ENCODE measurements around the gene RGS14.

RGS14 gene

DNA sequence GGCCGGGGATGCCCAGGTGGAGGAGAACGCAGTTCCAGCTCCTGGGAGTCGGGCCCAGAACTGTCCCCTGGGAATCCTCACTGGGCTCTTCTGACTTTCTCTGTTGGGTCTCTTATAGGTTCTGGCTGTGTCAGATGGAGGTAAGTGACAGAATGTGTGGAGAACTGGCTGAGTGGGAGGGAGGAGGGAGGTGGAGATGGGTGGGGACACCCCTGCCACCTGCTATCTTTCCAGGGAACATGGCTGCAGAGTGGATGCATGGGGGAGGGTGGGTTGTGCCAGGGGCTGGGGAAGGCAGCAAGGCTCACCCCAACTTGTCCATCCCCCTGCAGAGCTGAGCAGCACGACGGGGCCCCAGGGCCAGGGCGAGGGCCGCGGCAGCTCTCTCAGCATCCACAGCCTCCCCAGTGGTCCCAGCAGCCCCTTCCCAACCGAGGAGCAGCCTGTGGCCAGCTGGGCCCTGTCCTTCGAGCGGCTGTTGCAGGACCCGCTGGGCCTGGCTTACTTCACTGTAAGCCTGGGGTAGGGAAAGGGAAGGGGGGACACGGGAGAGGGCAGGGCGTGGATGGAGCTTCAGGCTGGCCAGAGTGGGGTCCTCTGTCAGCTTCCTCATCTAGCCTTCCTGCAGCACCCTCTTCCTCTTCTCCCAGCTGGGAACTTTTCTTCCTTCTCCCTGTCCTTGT is 8.3 kb downstream of the RGS14 start:
- H3K4me1 ChIP-seq (ENCODE audit: control insufficient read depth, insufficient read depth, low read length), result peaks cover 14% of the 10 kb centered on the region
- peak overlapping the region; percentile 38 for H3K9ac ChIP-seq (ENCODE audit: low read length)
- H3K36me3 ChIP-seq (ENCODE audit: control insufficient read depth, insufficient read depth, low read length), result peaks cover 3% of the 10 kb centered on the region
- H3K4me3 ChIP-seq (ENCODE audit: low read length), result peak overlapping the region; percentile 65
- H3K27me3 ChIP-seq (ENCODE audit: control insufficient read depth, insufficient read depth, low read length), result no peaks in the 10 kb centered on the region
- H3K27ac ChIP-seq (ENCODE audit: low read depth, low read length), result peak overlapping the region; percentile 98

DNA sequence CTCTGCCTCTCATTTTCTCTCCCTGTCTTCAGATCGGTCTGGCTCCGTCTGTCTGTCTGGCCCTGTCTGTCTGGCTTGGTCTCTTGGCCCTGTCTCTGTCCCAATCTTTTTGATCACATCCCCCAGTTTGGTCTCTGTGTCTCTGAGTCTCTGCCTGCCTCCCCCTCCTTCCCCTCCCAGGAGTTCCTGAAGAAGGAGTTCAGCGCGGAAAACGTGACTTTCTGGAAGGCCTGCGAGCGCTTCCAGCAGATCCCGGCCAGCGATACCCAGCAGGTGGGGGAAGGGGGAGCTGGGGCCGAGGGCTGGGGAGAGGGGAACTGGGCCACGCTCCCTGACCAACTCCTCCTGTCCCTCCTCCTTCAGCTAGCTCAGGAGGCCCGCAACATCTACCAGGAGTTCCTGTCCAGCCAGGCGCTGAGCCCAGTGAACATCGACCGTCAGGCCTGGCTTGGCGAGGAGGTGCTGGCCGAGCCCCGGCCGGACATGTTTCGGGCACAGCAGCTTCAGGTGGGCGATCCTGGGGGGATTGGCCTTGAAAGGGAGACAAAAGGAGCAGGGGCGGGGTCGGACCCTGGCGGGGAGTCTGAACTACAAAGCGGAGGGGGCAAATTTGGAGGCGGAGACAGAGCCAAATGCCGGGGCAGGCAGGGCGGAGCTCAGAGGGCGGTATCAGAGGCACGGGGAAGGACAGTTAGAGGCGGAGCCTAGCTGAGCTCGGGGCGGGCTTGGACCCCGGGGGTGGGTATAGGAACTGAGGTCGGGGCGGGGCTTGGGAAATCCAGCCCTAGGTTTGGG is 9.0 kb downstream of the RGS14 start:
- H3K36me3 ChIP-seq (ENCODE audit: control insufficient read depth, insufficient read depth, low read length), result peaks cover 3% of the 10 kb centered on the region
- H3K27me3 ChIP-seq (ENCODE audit: control insufficient read depth, insufficient read depth, low read length), result no peaks in the 10 kb centered on the region
- H3K4me3 ChIP-seq (ENCODE audit: low read length), result peak overlapping the region; percentile 65
- peak overlapping the region; percentile 38 for H3K9ac ChIP-seq (ENCODE audit: low read length)
- H3K27ac ChIP-seq (ENCODE audit: low read depth, low read length), result peak overlapping the region; percentile 98
- peaks cover 17% of the 10 kb centered on the region for H3K4me1 ChIP-seq (ENCODE audit: control insufficient read depth, insufficient read depth, low read length)

DNA sequence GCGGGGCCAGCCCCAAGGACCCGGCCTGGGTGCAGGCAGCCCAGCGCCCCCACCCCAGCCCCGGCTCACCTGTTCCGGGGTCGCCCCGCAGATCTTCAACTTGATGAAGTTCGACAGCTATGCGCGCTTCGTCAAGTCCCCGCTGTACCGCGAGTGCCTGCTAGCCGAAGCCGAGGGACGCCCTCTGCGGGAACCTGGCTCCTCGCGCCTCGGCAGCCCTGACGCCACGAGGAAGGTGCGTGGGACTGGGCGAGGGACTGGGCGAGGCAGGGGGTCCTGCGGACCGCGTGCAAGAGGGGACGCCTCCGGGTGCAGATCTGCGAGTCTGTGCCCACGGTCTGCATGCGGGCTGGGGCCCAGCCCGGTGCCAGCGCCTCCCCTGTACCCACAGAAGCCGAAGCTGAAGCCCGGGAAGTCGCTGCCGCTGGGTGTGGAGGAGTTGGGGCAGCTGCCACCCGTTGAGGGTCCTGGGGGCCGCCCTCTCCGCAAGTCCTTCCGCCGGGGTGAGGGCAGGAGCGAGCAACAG is 9.7 kb downstream of the RGS14 start:
- Histone ChIP-seq H3K4me3 (ENCODE audit: low read length) (peak overlapping the region; percentile 58), H3K27ac (ENCODE audit: low read depth, low read length) (peak overlapping the region; percentile 98), H3K27me3 (ENCODE audit: control insufficient read depth, insufficient read depth, low read length) (no peaks in the 10 kb centered on the region), H3K4me1 (ENCODE audit: control insufficient read depth, insufficient read depth, low read length) (peaks cover 17% of the 10 kb centered on the region), H3K9ac (ENCODE audit: low read length) (no peak overlapping the region), H3K36me3 (ENCODE audit: control insufficient read depth, insufficient read depth, low read length) (peaks cover 3% of the 10 kb centered on the region)

DNA sequence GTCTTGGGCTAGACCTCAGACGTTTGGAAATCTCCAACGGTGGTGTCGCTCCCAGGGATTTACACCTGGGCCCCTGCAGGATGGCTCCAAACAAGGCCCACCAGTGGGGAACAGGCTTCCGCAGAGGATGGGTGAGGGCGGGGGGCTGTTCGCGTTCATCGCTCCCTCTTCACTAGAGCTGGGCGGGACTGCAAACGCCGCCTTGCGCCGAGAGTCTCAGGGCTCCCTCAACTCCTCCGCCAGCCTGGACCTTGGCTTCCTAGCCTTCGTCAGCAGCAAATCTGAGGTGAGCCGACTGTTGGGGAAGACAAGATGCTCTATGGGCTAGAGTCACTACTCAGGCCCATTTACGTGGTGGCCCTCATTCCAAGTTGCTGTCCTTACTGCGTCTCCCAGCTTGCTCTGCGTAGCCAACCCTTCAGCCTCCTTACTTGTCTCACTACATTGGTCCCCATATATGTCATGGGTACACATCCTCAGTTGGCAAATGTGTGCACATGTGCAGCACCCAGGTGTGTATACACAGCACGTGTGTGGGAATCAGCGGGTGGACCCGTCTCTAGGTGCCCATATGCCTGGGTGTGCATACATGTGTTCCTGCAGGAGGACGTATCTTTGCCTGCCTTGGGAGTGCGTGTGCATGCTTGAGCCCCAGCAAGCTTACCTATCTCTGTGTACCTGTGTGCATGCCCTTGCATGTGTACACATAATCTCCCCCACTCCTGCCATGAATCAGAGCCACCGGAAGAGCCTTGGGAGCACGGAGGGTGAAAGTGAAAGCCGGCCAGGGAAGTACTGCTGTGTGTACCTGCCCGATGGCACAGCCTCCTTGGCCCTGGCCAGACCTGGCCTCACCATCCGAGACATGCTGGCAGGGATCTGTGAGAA is 10.5 kb downstream of the RGS14 start:
- H3K27me3 ChIP-seq (ENCODE audit: control insufficient read depth, insufficient read depth, low read length), result no peaks in the 10 kb centered on the region
- peaks cover 14% of the 10 kb centered on the region for H3K4me1 ChIP-seq (ENCODE audit: control insufficient read depth, insufficient read depth, low read length)
- no peak overlapping the region for H3K9ac ChIP-seq (ENCODE audit: low read length)
- no peak overlapping the region for H3K27ac ChIP-seq (ENCODE audit: low read depth, low read length)
- H3K4me3 ChIP-seq (ENCODE audit: low read length), result no peak overlapping the region
- peaks cover 3% of the 10 kb centered on the region for H3K36me3 ChIP-seq (ENCODE audit: control insufficient read depth, insufficient read depth, low read length)

DNA sequence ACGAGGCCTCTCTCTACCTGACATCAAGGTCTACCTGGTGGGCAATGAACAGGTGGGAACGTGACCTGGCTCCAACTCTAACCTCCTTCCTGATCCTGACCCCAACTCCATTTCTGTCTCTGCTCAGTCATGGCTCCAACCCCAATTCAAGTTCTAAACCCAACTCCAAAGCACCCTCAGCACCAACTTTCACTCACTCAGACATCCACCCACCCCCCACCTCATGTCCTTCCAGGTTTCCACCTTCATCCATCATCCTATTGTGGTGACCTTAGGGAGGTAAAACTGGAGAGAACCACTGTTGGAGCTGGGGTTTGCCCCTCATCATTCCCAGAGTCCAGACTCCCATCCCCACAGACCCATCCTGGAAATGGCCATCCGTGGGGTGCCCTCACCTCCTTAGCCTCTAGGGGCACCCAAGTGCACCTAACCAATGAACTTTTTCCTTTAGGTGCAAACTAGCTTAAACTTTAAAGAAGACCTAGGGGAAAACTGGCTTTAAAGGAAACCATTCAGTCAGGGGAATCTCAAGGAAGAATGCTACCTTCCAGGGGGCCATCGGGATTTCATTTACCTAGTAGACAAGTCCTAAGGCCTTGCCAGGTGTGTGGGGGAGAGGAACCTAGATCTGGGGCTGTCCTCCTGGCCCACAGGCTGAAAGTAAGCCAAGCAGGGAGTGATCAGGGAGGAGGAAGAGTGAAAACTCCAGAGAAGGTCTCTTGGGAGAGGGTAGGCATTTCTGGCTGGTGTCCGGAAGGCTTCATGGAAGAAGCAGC is 11.3 kb downstream of the RGS14 start:
- Histone ChIP-seq H3K36me3 (ENCODE audit: control insufficient read depth, insufficient read depth, low read length) (peaks cover 3% of the 10 kb centered on the region), H3K4me1 (ENCODE audit: control insufficient read depth, insufficient read depth, low read length) (peaks cover 14% of the 10 kb centered on the region), H3K27me3 (ENCODE audit: control insufficient read depth, insufficient read depth, low read length) (no peaks in the 10 kb centered on the region), H3K9ac (ENCODE audit: low read length) (no peak overlapping the region), H3K4me3 (ENCODE audit: low read length) (no peak overlapping the region), H3K27ac (ENCODE audit: low read depth, low read length) (no peak overlapping the region)

DNA sequence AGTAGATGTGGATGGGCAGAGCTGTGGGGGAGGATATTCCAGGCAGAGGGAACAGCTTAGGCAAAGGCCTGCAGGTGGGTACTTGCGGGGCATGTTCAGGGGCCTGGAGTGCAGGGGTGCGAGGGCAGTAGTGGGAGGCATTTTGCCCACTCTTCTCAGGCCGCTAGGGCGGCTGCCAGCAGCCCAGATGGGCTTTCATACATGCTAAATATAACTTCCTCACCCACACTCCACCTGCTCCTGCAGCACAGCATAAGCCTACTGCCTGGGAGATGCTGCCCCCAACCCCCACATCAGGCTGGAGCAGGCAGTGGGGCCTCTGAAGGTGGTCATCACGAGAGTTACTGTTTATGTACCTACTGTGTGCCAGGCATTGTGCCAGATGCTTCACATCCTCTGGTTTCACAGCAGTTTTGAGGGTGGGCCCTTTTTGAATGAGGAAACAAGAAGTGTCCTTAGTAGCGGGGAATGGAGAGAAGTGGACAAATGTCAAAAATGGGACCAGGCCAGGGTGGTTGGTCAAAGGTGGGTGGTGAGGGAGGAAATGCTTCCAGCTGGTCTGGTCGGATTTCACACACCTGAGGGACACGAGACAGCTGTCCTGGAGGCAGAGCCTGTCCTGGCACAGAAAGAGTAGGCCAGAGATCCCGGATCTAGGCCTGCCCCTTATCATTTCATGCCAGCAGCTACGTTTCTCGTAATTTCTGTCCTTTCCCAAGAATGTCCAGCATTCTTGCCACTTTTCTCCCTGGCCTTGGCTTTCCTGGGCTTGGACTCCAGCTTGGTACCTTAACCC is 12.1 kb downstream of the RGS14 start:
- H3K9ac ChIP-seq (ENCODE audit: low read length), result no peak overlapping the region

DNA sequence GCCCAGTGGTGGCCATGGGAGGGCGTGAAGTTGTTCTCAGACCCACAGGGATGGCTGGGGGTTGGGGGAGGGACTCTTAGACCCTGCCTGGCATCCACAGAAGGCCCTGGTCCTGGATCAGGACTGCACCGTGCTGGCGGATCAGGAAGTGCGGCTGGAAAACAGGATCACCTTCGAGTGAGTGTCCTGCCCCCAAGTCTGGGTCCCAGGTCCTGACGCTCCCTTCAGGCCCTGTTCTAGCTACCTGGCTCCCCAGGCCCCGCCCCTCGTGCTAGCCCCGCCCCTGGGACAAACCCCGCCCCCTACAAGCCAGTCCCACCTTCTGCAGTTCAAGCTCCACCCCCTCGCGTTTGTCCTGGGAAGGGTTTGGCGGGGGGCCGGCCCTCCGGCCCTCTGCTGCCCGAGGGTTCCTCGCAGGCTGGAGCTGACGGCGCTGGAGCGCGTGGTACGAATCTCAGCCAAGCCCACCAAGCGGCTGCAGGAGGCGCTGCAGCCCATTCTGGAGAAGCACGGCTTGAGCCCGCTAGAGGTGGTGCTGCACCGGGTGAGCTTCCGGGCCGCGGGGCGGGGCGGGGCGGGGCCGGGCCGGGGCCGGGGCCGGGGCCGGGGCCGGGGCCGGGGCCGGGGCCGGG is 12.9 kb downstream of the RGS14 start:
- Histone ChIP-seq H3K36me3 (ENCODE audit: control insufficient read depth, insufficient read depth, low read length) (peaks cover 3% of the 10 kb centered on the region), H3K27ac (ENCODE audit: low read depth, low read length) (no peak overlapping the region), H3K4me1 (ENCODE audit: control insufficient read depth, insufficient read depth, low read length) (peaks cover 14% of the 10 kb centered on the region), H3K9ac (ENCODE audit: low read length) (no peak overlapping the region), H3K27me3 (ENCODE audit: control insufficient read depth, insufficient read depth, low read length) (no peaks in the 10 kb centered on the region), H3K4me3 (ENCODE audit: low read length) (peak overlapping the region; percentile 65)

More for the DNA sequence above, 12.1 kb downstream of the RGS14 start:
- H3K36me3 ChIP-seq (ENCODE audit: control insufficient read depth, insufficient read depth, low read length), result peaks cover 3% of the 10 kb centered on the region
- H3K4me3 ChIP-seq (ENCODE audit: low read length), result no peak overlapping the region
- no peak overlapping the region for H3K27ac ChIP-seq (ENCODE audit: low read depth, low read length)
- peaks cover 14% of the 10 kb centered on the region for H3K4me1 ChIP-seq (ENCODE audit: control insufficient read depth, insufficient read depth, low read length)
- H3K27me3 ChIP-seq (ENCODE audit: control insufficient read depth, insufficient read depth, low read length), result no peaks in the 10 kb centered on the region

DNA sequence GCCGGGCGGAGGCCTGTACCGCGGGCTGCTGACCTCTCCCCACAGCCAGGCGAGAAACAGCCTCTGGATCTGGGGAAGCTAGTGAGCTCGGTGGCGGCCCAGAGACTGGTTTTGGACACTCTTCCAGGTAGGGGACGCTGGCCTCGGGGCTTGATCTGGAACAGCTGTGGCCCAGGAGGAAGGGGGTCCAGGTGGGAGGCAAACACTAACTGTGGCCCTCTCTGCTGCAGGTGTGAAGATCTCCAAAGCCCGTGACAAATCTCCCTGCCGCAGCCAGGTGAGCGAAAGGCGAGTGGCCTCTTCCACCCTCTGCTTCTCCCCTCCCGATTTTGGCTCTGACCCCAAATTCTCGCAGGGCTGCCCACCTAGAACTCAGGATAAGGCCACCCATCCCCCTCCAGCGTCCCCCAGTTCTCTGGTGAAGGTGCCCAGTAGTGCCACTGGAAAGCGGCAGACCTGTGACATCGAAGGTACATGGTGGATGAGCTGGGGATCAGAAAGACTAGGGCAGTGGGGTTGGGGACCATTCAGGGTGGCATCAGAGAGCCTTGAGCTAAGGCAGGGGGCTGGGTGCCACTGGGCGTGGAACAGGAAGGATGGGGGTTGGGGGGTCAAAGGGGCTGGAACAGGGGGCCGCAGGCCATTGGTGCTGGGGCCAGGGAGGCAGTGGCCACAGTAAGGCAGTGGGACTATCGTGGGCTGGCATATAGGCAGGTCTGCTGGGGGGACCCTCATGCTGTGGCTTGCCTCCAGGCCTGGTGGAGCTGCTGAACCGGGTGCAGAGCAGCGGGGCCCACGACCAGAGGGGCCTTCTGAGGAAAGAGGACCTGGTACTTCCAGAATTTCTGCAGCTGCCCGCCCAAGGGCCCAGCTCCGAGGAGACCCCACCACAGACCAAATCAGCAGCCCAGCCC is 13.7 kb downstream of the RGS14 start:
- H3K27me3 ChIP-seq (ENCODE audit: control insufficient read depth, insufficient read depth, low read length), result no peaks in the 10 kb centered on the region
- H3K4me1 ChIP-seq (ENCODE audit: control insufficient read depth, insufficient read depth, low read length), result peaks cover 9% of the 10 kb centered on the region
- peak overlapping the region; percentile 11 for H3K9ac ChIP-seq (ENCODE audit: low read length)
- H3K4me3 ChIP-seq (ENCODE audit: low read length), result peak overlapping the region; percentile 65
- H3K36me3 ChIP-seq (ENCODE audit: control insufficient read depth, insufficient read depth, low read length), result peaks cover 3% of the 10 kb centered on the region
- H3K27ac ChIP-seq (ENCODE audit: low read depth, low read length), result no peak overlapping the region

DNA sequence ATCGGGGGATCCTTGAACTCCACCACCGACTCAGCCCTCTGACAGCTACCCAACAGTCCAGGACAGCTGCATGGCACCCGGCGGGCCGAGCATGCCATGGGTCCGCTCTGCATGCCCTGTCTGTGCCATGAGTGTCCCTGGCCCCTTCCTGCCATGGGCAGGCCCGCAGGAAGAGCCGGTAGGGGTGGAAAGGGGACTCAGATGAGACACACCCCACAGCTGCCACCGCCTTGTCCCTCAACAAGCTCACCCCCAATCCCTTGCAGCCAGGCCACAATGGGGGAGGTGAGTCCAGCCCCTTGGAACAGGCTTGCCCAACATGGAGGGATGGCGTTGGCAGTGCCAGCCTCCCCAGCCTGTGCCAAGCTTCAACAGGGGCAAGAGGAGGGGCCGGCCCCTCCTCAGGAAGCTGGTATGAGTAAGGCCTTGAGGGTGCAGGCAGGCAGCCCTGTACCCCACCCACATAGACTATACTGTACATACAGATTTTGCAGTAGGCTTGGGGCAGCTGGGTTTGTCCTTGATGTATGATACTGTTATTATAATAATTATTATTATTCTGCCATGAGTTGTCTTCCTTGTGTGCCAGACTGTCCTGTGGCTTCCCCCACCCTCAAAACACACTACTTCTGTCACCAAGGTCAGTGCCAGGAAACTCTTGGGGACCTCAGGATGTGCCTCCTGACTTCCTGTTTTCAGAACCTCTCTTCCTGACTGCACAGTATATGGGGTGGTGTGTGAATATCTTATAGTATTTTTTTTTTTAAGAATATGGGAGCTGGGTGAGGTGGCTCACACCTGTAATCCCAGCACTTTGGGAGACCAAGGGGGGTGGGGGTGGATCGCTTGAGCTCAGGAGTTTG is 14.5 kb downstream of the RGS14 start:
- H3K27me3 ChIP-seq (ENCODE audit: control insufficient read depth, insufficient read depth, low read length), result no peaks in the 10 kb centered on the region
- no peak overlapping the region for H3K27ac ChIP-seq (ENCODE audit: low read depth, low read length)
- H3K9ac ChIP-seq (ENCODE audit: low read length), result no peak overlapping the region
- no peak overlapping the region for H3K4me3 ChIP-seq (ENCODE audit: low read length)
- peaks cover 3% of the 10 kb centered on the region for H3K36me3 ChIP-seq (ENCODE audit: control insufficient read depth, insufficient read depth, low read length)
- H3K4me1 ChIP-seq (ENCODE audit: control insufficient read depth, insufficient read depth, low read length), result peaks cover 7% of the 10 kb centered on the region
